ENCODE measurements around the gene SHB. TPM values are rescaled to one million over a fixed set of nuclear protein-coding genes. Genes with fewer than 3 reads are reported as not detected.
A peak's percentile ranks its signal among the peaks of the same experiment; 100 is the strongest.

Gene SHB
- total and polyA plus RNA-seq, 2 of the 13 experiments (the other 11 are each of a cell fraction or from before 2014, with no cell fraction given): 19.4 to 20.7 TPM

DNA sequence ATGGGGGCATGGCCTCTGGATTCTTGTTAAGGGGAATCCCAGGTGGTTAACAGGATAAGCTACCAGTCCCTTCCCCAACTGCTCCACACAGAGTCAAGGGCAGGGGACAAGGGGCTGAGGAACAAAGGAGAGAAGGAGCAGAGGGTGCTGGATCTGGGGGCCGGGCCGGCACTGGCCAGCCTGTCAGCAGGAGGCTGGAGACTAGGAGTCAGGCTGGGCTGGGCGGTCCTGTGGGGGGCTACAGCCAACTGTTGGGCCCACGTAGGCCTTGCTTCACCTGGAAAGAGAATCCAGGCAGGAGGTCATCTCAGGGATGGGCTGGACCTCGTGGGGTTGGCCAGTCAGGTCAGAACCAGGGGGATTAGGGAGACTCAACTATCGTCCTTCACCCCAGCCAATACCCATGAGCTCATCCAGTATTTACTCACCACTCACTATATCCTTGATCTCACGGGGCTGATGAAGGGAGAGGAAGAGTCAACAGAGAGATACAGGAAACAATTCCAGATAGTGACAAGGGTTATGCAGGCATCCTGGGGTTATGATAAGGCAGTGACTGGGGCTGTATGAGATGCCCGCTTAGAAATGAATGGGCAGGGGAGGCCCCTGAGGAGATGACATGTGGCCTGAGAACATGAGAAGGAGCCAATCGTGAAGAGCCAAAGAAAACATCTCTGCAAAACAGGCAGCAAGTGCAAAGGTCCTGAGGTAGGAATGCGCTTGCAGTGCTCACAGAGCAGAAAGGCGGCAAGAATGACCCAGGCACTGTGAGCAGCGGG lies 117.2 kb downstream of the SHB start (continued):
- TF ChIP-seq, protein P1, sequence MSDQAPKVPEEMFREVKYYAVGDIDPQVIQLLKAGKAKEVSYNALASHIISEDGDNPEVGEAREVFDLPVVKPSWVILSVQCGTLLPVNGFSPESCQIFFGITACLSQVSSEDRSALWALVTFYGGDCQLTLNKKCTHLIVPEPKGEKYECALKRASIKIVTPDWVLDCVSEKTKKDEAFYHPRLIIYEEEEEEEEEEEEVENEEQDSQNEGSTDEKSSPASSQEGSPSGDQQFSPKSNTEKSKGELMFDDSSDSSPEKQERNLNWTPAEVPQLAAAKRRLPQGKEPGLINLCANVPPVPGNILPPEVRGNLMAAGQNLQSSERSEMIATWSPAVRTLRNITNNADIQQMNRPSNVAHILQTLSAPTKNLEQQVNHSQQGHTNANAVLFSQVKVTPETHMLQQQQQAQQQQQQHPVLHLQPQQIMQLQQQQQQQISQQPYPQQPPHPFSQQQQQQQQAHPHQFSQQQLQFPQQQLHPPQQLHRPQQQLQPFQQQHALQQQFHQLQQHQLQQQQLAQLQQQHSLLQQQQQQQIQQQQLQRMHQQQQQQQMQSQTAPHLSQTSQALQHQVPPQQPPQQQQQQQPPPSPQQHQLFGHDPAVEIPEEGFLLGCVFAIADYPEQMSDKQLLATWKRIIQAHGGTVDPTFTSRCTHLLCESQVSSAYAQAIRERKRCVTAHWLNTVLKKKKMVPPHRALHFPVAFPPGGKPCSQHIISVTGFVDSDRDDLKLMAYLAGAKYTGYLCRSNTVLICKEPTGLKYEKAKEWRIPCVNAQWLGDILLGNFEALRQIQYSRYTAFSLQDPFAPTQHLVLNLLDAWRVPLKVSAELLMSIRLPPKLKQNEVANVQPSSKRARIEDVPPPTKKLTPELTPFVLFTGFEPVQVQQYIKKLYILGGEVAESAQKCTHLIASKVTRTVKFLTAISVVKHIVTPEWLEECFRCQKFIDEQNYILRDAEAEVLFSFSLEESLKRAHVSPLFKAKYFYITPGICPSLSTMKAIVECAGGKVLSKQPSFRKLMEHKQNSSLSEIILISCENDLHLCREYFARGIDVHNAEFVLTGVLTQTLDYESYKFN (CRISPR knock-in tag; conservative IDR thresholded peaks at IDR 0.05): peak; percentile 75
- TF ChIP-seq NR2F1 (CRISPR knock-in tag; IDR thresholded peaks at IDR 0.05) (0 out of 4 replicates have a peak, but pooled peaks of 1 of the 2 experiments have one; percentile 24), ZFX (CRISPR knock-in tag; IDR thresholded peaks at IDR 0.05; ENCODE audit: low read depth) (peak; percentile 51; the same call in 1 of the 2 replicates), NR2C2 (CRISPR knock-in tag; IDR thresholded peaks at IDR 0.05; ENCODE audit: borderline replicate concordance) (peak; percentile 72), JDP2 (CRISPR knock-in tag; IDR thresholded peaks at IDR 0.05; ENCODE audit: borderline replicate concordance) (no peak), CREM (IDR thresholded peaks at IDR 0.05) (peak; percentile 51; the same call in 1 of the 2 replicates), CREM (CRISPR knock-in tag; IDR thresholded peaks at IDR 0.05) (no peak), SOX13 (IDR thresholded peaks at IDR 0.05) (no peak), SOX13 (CRISPR knock-in tag; conservative IDR thresholded peaks at IDR 0.05 in 1 of 2, IDR thresholded peaks at IDR 0.05 in 1 of 2) (peak in 1 of 2 experiments; percentile 72; a peak in 1 of 4 replicates), ZMYM2 (CRISPR knock-in tag; IDR thresholded peaks at IDR 0.05) (0 out of 2 replicates have a peak, but pooled peaks have one; percentile 45), JUN (CRISPR knock-in tag; IDR thresholded peaks at IDR 0.05) (peak; percentile 74), LCORL (IDR thresholded peaks at IDR 0.05) (no peak), LCORL (CRISPR knock-in tag; IDR thresholded peaks at IDR 0.05) (peak; percentile 41; the same call in 1 of the 2 replicates), FOXO1 (CRISPR knock-in tag; IDR thresholded peaks at IDR 0.05) (peak; percentile 56; the same call in 1 of the 2 replicates), ZNF547 (CRISPR knock-in tag; IDR thresholded peaks at IDR 0.05) (no peak), ZNF609 (CRISPR knock-in tag; IDR thresholded peaks at IDR 0.05; ENCODE audit: borderline replicate concordance) (peak; percentile 84), ATF7 (IDR thresholded peaks at IDR 0.05) (peak; percentile 55; the same call in 1 of the 2 replicates), ATF7 (CRISPR knock-in tag; IDR thresholded peaks at IDR 0.05) (peak; percentile 94), HNF4A (CRISPR knock-in tag; IDR thresholded peaks at IDR 0.05) (peak; percentile 61; the same call in 1 of the 2 replicates), ZNF317 (CRISPR knock-in tag; IDR thresholded peaks at IDR 0.05) (no peak), ZSCAN29 (CRISPR knock-in tag; conservative IDR thresholded peaks at IDR 0.05) (0 out of 2 replicates have a peak, but pooled peaks have one; percentile 50), NR2F6 (IDR thresholded peaks at IDR 0.05) (peak; percentile 68), NR2F6 (CRISPR knock-in tag; IDR thresholded peaks at IDR 0.05) (peak; percentile 80)

All from HepG2 (cell line).